Smooth muscle cell (in vitro differentiated cells): Measurements from ENCODE around the gene LRRC26. TPM values are rescaled to one million over a fixed set of nuclear protein-coding genes. Genes with fewer than 3 reads are reported as not detected.

Experiments used
- DNase-seq: peaks from one replicate; lab custom pipeline; 2025; ENCODE audit not compliant: unreplicated experiment; lab: John Stamatoyannopoulos, UW
- H2AFZ ChIP-seq: fragments of 200-600 bp; sonication (generic); 2 replicates; pipeline ENCODE4 v1.6.0; 2016; ENCODE audit warnings: antibody characterized with exemption, low read depth, mild to moderate bottlenecking
- H3F3A ChIP-seq: fragments of 200-600 bp; sonication (generic); 2 replicates; pipeline ENCODE4 v1.6.0; 2017; ENCODE audit warnings: antibody characterized with exemption, low read depth
- H3K27ac ChIP-seq: fragments of 200-600 bp; sonication (generic); 2 replicates; pipeline ENCODE4 v1.5.1; 2016; ENCODE audit warnings: low read depth, mild to moderate bottlenecking
- H3K27me3 ChIP-seq: fragments of 200-600 bp; sonication (generic); 2 replicates; pipeline ENCODE4 v1.6.1; 2016; ENCODE audit warnings: low read depth, mild to moderate bottlenecking
- H3K36me3 ChIP-seq: fragments of 200-600 bp; sonication (generic); 2 replicates; pipeline ENCODE4 v1.5.1; 2016; ENCODE audit warnings: low read depth
- H3K4me1 ChIP-seq: fragments of 200-600 bp; sonication (generic); 2 replicates; pipeline ENCODE4 v1.5.1; 2016; ENCODE audit warnings: low read depth
- H3K4me2 ChIP-seq: fragments of 200-600 bp; sonication (generic); 2 replicates; pipeline ENCODE4 v1.6.0; 2016; ENCODE audit warnings: mild to moderate bottlenecking
- H3K4me3 ChIP-seq: fragments of 200-600 bp; sonication (generic); 2 replicates; pipeline ENCODE4 v1.5.1; 2016; ENCODE audit warnings: mild to moderate bottlenecking
- H3K79me2 ChIP-seq: fragments of 200-600 bp; sonication (generic); 2 replicates; pipeline ENCODE4 v1.6.0; 2016; ENCODE audit warnings: low read depth, mild to moderate bottlenecking
- H3K9ac ChIP-seq: fragments of 200-600 bp; sonication (generic); 2 replicates; pipeline ENCODE4 v1.6.0; 2016; ENCODE audit warnings: low read depth
- H3K9me3 ChIP-seq: fragments of 200-600 bp; sonication (generic); replicated peaks from 2 replicates; pipeline ENCODE4 v1.5.1; 2016; ENCODE audit warnings: low read depth
- H4K20me1 ChIP-seq: fragments of 200-600 bp; sonication (generic); 2 replicates; pipeline ENCODE4 v1.6.0; 2016; ENCODE audit warnings: low read depth
- WGBS: methylation state at CpG from one replicate; pipeline ENCODE4 v1.1.7; 2016; ENCODE audit warnings: low lambda C conversion rate; 5-methylcytosine and 5-hydroxymethylcytosine counted together
- polyA plus RNA-seq: library from polyadenylated mRNA; unstranded; fragments of >200 nt; fragmentation: Nextera tagmentation; extraction: Ambion mirVana; gene quantifications from 2 replicates; pipeline ENCODE4 v1.2.1, GENCODE V29; 2016
- total RNA-seq: library from RNA; depleted of rRNA; stranded (reverse); fragments of >200 nt; gene quantifications from 2 replicates; pipeline ENCODE4 v1.2.3, GENCODE V29; 2014
- TF ChIP-seq, protein P1 (sequence below): fragments of 200-600 bp; sonication (generic); IDR thresholded peaks from 2 replicates; pipeline ENCODE4 v1.5.1; 2017; ENCODE audit warnings: borderline replicate concordance, mild to moderate bottlenecking, antibody characterized with exemption; ENCODE audit not compliant: insufficient read depth, poor library complexity, severe bottlenecking

LRRC26 gene
- total and polyA plus RNA-seq, 2 experiments from 2014 or later, result not detected

DNA sequence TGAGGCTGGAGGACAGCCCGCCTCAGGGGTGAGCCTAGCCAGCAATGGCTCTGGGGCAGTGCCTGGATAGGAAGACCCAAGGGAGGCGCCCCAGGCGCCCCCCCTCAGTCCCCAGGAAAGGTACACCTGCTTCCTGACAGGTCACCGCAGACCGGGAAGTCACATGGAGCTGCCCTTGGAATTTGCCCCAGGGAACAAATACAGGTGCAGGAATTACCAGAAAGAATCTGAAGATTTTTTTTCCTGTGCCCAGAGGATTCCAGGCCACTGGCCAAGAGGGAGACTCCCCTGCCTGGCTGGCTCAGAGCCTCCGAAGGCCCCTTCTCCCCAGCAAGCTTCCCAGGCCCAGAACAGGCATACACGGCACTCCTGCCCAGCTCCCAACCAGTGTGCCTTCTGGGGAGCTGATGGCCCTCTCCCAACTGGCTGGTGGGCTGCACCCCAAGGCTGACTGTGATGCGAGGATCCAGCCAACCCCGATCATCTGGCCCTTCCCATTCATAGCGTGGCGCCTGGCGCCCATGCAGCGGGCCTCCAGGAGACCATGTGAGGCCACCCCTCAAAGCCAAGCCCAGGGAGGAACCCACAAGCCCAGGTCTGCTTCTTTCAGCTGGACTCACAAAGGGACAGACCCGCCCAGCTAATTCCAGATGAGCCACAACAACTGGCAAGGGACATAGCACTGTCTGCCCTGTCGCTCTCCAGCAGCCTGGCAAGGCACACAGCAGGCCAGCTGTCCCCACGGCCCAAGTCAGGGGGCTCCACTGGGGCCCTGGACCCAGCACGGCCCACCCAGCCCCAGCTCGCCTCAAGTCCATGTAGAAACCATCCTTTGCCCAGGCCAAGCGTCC lies 28.4 kb upstream of the LRRC26 start:
- peak overlapping the region; percentile 59 for H3K4me3 ChIP-seq
- H3F3A ChIP-seq, result no peaks in the 10 kb centered on the region
- peaks cover 64% of the 10 kb centered on the region for H4K20me1 ChIP-seq
- H3K27me3 ChIP-seq, result no peaks in the 10 kb centered on the region
- H3K9ac ChIP-seq, result no peak overlapping the region
- WGBS, result 85% methylated on average over 19 of the region's 19 CpGs
- no peak overlapping the region for H3K27ac ChIP-seq
- DNase-seq, result no peak
- no peaks in the 10 kb centered on the region for H3K9me3 ChIP-seq
- H3K4me2 ChIP-seq, result peak overlapping the region; percentile 86
- peaks cover 21% of the 10 kb centered on the region for H3K4me1 ChIP-seq
- H3K36me3 ChIP-seq, result no peaks in the 10 kb centered on the region
- no peak overlapping the region for H2AFZ ChIP-seq
- H3K79me2 ChIP-seq, result peaks cover 50% of the 10 kb centered on the region
- TF ChIP-seq, protein P1, sequence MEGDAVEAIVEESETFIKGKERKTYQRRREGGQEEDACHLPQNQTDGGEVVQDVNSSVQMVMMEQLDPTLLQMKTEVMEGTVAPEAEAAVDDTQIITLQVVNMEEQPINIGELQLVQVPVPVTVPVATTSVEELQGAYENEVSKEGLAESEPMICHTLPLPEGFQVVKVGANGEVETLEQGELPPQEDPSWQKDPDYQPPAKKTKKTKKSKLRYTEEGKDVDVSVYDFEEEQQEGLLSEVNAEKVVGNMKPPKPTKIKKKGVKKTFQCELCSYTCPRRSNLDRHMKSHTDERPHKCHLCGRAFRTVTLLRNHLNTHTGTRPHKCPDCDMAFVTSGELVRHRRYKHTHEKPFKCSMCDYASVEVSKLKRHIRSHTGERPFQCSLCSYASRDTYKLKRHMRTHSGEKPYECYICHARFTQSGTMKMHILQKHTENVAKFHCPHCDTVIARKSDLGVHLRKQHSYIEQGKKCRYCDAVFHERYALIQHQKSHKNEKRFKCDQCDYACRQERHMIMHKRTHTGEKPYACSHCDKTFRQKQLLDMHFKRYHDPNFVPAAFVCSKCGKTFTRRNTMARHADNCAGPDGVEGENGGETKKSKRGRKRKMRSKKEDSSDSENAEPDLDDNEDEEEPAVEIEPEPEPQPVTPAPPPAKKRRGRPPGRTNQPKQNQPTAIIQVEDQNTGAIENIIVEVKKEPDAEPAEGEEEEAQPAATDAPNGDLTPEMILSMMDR, result no peak

DNA sequence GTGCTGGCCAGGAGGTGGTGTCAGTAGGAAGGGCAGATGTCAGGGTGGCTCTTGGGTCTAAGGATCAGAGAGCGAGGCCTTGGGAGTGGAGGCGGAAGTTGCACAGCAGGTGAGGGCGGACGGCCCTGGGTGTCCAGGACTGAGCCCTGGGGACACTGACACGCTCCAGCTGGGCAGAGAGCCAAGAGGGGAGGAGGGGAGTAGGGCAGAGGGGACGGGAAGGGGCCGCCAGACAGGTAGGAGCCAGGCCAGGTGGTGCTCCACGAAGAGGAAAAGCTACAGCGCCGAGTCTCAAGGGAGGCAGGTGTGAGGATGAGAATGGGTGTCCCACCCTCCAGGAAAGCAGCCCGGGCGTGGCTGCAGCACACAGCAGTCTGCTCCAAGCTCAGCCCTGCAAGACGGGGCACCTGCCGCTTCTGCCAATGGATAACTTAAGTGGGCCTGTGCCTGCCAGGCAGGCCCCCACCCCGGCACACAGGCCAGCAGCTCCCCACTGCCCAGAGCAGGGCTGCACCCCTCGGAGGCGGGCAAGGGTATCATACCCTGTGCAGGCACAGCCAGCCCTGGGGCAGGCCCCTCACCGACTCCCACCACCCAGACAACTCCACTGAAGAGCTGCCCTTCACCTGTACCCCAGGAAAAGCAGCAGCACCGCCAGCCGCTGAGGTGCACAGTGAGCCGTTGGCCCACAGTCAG lies 25.8 kb upstream of the LRRC26 start:
- H3K79me2 ChIP-seq, result peaks cover 45% of the 10 kb centered on the region
- 94% methylated on average over 21 of the region's 21 CpGs for WGBS
- H3K27me3 ChIP-seq, result no peaks in the 10 kb centered on the region
- H3K9me3 ChIP-seq, result no peaks in the 10 kb centered on the region
- H3K9ac ChIP-seq, result no peak overlapping the region
- H2AFZ ChIP-seq, result no peak overlapping the region
- peaks cover 15% of the 10 kb centered on the region for H3K4me1 ChIP-seq
- H4K20me1 ChIP-seq, result peaks cover 64% of the 10 kb centered on the region
- H3F3A ChIP-seq, result no peaks in the 10 kb centered on the region
- no peak overlapping the region for H3K4me2 ChIP-seq
- TF ChIP-seq, protein P1, result no peak
- H3K27ac ChIP-seq, result no peak overlapping the region
- H3K36me3 ChIP-seq, result no peaks in the 10 kb centered on the region
- DNase-seq, result no peak
- no peak overlapping the region for H3K4me3 ChIP-seq

DNA sequence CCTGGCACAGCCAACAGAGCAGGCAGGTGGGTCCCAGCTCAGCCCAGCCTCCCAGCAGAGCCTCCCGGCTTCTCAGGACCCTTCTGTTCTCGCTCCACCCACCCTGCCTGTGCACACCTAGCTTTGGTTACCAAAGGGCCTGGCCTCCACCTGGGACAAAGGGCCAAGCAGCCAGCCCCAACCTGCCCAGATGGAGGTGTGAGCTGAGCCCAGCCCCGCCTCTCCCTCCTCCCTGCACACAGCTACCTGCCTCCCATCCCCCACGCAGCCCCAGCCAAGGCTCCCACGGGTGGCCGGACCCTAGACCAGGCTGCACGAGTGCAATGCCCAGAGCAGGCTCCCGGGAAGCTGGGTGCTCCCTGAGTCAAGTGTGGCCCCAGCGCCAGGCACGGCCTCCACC lies 25.1 kb upstream of the LRRC26 start:
- H3F3A ChIP-seq, result peaks cover 5% of the 10 kb centered on the region
- no peaks in the 10 kb centered on the region for H3K36me3 ChIP-seq
- peaks cover 52% of the 10 kb centered on the region for H3K79me2 ChIP-seq
- H3K4me1 ChIP-seq, result peaks cover 15% of the 10 kb centered on the region
- TF ChIP-seq, protein P1, result no peak
- no peak overlapping the region for H3K27ac ChIP-seq
- no peak for DNase-seq
- H3K9me3 ChIP-seq, result no peaks in the 10 kb centered on the region
- no peaks in the 10 kb centered on the region for H3K27me3 ChIP-seq
- H2AFZ ChIP-seq, result no peak overlapping the region
- WGBS, result 97% methylated on average over 8 of the region's 10 CpGs
- peaks cover 66% of the 10 kb centered on the region for H4K20me1 ChIP-seq
- H3K9ac ChIP-seq, result no peak overlapping the region
- no peak overlapping the region for H3K4me3 ChIP-seq
- H3K4me2 ChIP-seq, result no peak overlapping the region
